ENCODE data around the gene MEMO1.
"Not testable (repeated sequence)": the region's sequence is repeated elsewhere in the genome, so short reads cannot be mapped to it uniquely, and the experiment has no call there.

The MEMO1 gene

DNA sequence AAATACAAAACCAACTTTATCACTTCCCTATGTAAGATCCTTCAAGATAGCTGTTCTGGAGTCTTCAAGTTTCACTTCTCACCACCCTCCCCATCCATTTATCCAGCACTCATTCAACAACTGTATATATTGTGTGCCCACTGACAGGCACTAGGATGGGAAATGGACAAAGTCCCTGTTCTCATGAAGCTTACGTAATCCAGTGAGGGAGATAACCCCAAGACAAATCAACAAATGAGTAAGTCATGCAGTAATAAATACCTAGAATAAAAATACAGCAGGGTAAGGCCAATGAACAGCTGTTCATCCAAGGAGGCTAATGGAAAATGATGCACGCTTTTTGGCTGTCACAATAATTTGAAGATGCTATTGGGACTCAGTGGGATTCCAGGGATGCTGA is 133.8 kb downstream of the MEMO1 start:
- peak overlapping the region; percentile 60 for H3K27ac ChIP-seq

GRCh38 chr2:31874071-31874470 is 136.7 kb downstream of the MEMO1 start:
- no peak for DNase-seq
- in situ Hi-C loops (cut with HindIII; ENCODE audit: low pct_ligation_motif_present, low sequenced_read_pairs) = no loop called here
- TF ChIP-seq CTCF (IDR thresholded peaks at IDR 0.05; ENCODE audit: low read depth, low read length, missing control alignments) = no peak

More for the DNA sequence above, 133.8 kb downstream of the MEMO1 start:
- in situ Hi-C loops (cut with HindIII; ENCODE audit: low pct_ligation_motif_present, low sequenced_read_pairs) = no loop called here
- no peaks in the 10 kb centered on the region for H3K27me3 ChIP-seq (replicated peaks)
- DNase-seq = peak; percentile 64
- TF ChIP-seq CTCF (IDR thresholded peaks at IDR 0.05; ENCODE audit: low read depth, low read length, missing control alignments) = no peak
- H3K36me3 ChIP-seq (replicated peaks) = no peaks in the 10 kb centered on the region
- no peak overlapping the region for H3K4me3 ChIP-seq (ENCODE audit: low read depth, low read length)

GRCh38 chr2:31865215-31865614 is 145.6 kb downstream of the MEMO1 start:
- no peak overlapping the region for H3K27ac ChIP-seq
- peaks cover 7% of the 10 kb centered on the region for H3K36me3 ChIP-seq (replicated peaks)
- no peaks in the 10 kb centered on the region for H3K27me3 ChIP-seq (replicated peaks)
- no peak for DNase-seq
- TF ChIP-seq CTCF (IDR thresholded peaks at IDR 0.05; ENCODE audit: low read depth, low read length, missing control alignments) = no peak
- no peak overlapping the region for H3K4me3 ChIP-seq (ENCODE audit: low read depth, low read length)
- in situ Hi-C loops (cut with HindIII; ENCODE audit: low pct_ligation_motif_present, low sequenced_read_pairs) = no loop called here

More at GRCh38 chr2:31874071-31874470, 136.7 kb downstream of the MEMO1 start:
- no peaks in the 10 kb centered on the region for H3K36me3 ChIP-seq (replicated peaks)
- H3K27me3 ChIP-seq (replicated peaks) = no peaks in the 10 kb centered on the region
- H3K4me3 ChIP-seq (ENCODE audit: low read depth, low read length) = no peak overlapping the region
- H3K27ac ChIP-seq = no peak overlapping the region

DNA sequence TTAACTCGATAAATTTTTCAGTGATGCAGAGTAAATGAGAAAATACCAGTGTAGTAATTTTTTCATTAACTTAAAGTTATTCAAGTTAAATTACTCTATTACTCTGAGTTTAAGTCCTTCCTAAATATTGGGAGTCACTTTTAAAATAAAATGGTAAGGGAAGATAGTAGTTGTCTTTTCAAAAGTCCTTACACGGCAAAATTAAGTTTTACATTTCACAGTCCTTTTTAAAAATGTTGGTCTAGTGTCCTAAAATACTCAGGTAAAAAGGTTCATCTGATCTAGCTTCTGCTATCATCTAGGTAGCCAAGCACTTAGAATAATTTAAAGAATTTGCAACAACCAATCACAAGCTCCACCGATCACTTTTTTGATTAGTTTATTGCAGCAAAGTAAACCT is 146.9 kb downstream of the MEMO1 start:
- no peak for DNase-seq
- no peak for TF ChIP-seq CTCF (IDR thresholded peaks at IDR 0.05; ENCODE audit: low read depth, low read length, missing control alignments)
- Histone ChIP-seq H3K36me3 (replicated peaks) (peaks cover 7% of the 10 kb centered on the region), H3K27ac (no peak overlapping the region), H3K27me3 (replicated peaks) (no peaks in the 10 kb centered on the region), H3K4me3 (ENCODE audit: low read depth, low read length) (no peak overlapping the region)
- in situ Hi-C loops (cut with HindIII; ENCODE audit: low pct_ligation_motif_present, low sequenced_read_pairs) = no loop called here

DNA sequence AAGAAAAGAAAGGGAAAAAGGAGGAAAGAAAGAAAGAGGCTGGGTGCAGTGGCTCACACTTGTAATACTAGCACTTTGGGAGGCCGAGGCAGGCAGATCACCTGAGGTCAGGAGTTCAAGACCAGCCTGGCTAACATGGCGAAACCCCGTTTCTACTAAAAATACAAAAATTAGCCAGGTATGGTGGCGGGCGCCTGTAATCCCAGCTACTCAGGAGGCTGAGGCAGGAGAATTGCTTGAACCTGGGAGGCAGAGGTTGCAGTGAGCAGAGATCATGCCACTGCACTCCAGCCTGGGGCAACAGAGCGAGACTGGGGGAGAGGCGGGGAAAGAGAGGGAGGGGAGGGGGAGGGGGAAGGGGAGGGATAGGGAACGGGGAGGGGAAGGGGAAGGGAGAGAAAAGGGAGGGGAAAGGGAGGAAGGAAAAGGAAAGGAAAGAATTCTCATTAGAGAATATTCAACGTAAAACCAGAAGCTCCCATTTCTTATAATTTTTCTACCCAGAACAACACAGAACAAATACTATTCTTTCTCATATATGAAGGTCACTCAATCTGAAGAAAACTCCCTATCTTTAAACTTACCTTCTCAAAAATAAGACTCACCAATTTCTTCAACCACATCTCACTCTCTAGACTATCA is 147.7 kb downstream of the MEMO1 start:
- DNase-seq; in situ Hi-C loops (cut with HindIII; ENCODE audit: low pct_ligation_motif_present, low sequenced_read_pairs); H3K36me3 ChIP-seq (replicated peaks); H3K27me3 ChIP-seq (replicated peaks); H3K4me3 ChIP-seq (ENCODE audit: low read depth, low read length); H3K27ac ChIP-seq: not testable (repeated sequence)

DNA sequence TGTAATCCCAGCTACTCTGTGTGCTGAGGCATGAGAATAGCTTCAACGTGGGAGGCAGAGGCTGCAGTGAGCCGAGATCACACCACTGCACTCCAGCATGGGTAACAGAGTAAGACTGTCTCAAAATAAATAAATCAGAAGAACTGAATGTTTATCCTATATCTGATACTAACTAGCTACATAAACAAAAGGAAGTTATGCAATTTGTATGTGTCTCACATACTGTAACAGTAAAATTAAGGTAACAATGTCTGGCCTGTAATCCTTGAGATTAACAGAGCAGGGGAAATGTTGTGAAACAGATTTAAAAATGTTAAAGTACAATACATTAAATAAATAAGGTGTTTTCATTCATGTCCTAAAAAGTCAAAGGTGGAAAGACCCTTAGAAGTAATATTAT is 150.8 kb downstream of the MEMO1 start:
- in situ Hi-C loops (cut with HindIII; ENCODE audit: low pct_ligation_motif_present, low sequenced_read_pairs) = no loop called here
- H3K4me3 ChIP-seq (ENCODE audit: low read depth, low read length) = no peak overlapping the region
- no peaks in the 10 kb centered on the region for H3K27me3 ChIP-seq (replicated peaks)
- DNase-seq = peak; percentile 25
- peak overlapping the region; percentile 13 for H3K27ac ChIP-seq
- TF ChIP-seq CTCF (IDR thresholded peaks at IDR 0.05; ENCODE audit: low read depth, low read length, missing control alignments) = no peak
- peaks cover 7% of the 10 kb centered on the region for H3K36me3 ChIP-seq (replicated peaks)

All from brain microvascular endothelial cell (primary cell).